AG04450 (cell line): ENCODE measurements around the gene ITGAE. TPM values are rescaled to one million over a fixed set of nuclear protein-coding genes. Genes with fewer than 3 reads are reported as not detected.
A peak's percentile ranks its signal among the peaks of the same experiment; 100 is the strongest.

Experiments used
- CTCF ChIA-PET: fragments of 300-600, 350-600 bp; formaldehyde crosslinking; extraction: SDS; loops from one replicate; lab custom pipeline; 2022; ENCODE audit warnings: antibody characterized with exemption, inconsistent platforms; lab: Charles Lee
- POLR2A ChIA-PET: fragments of 350-600 bp; formaldehyde crosslinking; extraction: SDS; loops from one replicate; lab custom pipeline; 2021; ENCODE audit warnings: antibody characterized with exemption, inconsistent platforms; lab: Yijun Ruan, JAX
- DNase-seq: peaks from one replicate; pipeline ENCODE4 v3.0.0-alpha.2; 2011; ENCODE audit warnings: low read depth, low spot score
- H3K27ac ChIP-seq: one replicate; pipeline ENCODE4 v1.5.1; 2012; ENCODE audit warnings: low read depth, low read length, control low read depth
- H3K27me3 ChIP-seq: one replicate; pipeline ENCODE4 v1.6.0; 2012; ENCODE audit warnings: low read length; ENCODE audit not compliant: control insufficient read depth, insufficient read depth
- H3K4me3 ChIP-seq: 2 replicates; pipeline ENCODE4 v1.5.1; 2011; ENCODE audit warnings: mild to moderate bottlenecking, low read depth, low read length, control low read depth
- H3K9me3 ChIP-seq: 2 replicates; pipeline ENCODE4 v1.5.1; 2012; ENCODE audit warnings: low read length; ENCODE audit not compliant: control insufficient read depth, insufficient read depth
- polyA minus RNA-seq: library from RNA; depleted of rRNA, polyadenylated mRNA; stranded (reverse); fragments of >200 nt; gene quantifications from 2 replicates; pipeline ENCODE4 v1.2.3, GENCODE V29; 2011; rRNA and poly(A)+ RNA removed
- polyA plus RNA-seq: library from polyadenylated mRNA; depleted of rRNA; stranded (reverse); fragments of >200 nt; gene quantifications from 2 replicates; pipeline ENCODE4 v1.2.3, GENCODE V29; 2011; rRNA removed
- TF ChIP-seq, protein P1 (sequence below): IDR thresholded peaks from 2 replicates; pipeline ENCODE4 v1.5.1; 2011; ENCODE audit warnings: low read depth, low read length, control low read depth, inconsistent platforms

Gene ITGAE, protein sequence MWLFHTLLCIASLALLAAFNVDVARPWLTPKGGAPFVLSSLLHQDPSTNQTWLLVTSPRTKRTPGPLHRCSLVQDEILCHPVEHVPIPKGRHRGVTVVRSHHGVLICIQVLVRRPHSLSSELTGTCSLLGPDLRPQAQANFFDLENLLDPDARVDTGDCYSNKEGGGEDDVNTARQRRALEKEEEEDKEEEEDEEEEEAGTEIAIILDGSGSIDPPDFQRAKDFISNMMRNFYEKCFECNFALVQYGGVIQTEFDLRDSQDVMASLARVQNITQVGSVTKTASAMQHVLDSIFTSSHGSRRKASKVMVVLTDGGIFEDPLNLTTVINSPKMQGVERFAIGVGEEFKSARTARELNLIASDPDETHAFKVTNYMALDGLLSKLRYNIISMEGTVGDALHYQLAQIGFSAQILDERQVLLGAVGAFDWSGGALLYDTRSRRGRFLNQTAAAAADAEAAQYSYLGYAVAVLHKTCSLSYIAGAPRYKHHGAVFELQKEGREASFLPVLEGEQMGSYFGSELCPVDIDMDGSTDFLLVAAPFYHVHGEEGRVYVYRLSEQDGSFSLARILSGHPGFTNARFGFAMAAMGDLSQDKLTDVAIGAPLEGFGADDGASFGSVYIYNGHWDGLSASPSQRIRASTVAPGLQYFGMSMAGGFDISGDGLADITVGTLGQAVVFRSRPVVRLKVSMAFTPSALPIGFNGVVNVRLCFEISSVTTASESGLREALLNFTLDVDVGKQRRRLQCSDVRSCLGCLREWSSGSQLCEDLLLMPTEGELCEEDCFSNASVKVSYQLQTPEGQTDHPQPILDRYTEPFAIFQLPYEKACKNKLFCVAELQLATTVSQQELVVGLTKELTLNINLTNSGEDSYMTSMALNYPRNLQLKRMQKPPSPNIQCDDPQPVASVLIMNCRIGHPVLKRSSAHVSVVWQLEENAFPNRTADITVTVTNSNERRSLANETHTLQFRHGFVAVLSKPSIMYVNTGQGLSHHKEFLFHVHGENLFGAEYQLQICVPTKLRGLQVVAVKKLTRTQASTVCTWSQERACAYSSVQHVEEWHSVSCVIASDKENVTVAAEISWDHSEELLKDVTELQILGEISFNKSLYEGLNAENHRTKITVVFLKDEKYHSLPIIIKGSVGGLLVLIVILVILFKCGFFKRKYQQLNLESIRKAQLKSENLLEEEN
- polyA plus RNA-seq, result 76.7 and 98.1 TPM in 2 replicates
- polyA minus RNA-seq, result 3.8 and 9.0 TPM in 2 replicates

DNA sequence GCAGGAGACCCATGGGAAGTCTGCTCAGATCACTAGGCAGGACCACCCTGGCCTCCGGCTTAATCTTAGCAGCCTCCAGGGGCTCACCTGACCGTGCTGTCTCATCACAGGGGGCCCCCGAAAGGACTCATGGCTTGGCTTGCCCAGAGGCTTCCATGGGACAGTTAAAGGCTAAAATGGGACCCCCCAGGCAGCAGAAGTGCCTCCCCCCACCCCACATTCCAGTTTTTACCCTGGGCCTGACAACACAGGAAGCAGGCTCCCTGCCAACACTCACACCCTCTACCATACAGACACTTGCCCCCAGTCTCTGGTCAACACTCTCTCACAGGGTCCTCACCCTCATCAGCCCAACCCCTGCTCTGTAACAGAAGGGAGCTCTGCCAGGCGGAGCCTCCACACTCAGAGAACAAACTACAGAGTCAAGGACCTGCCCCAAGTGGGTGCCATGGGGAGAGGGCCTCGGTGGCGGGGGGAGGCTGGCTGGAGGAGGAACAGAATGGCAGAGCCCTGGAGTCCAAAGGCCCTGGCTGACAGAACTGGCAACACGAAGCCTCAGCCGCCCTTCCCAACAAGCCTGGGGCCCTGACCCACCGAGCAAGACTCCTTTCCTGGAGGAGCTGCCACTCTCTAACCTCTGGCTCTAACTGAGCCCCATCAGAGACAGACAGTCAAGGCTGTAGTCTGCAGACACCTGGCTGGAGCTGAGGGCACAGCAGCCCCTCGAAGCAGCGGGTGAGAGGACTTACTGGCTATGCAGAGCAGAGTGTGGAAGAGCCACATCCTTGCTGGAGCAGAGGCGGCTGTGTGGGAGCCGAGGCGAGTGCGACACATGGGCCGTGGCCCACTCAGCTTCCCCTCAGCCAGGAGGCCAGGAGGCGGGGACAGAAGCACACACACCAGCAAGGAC lies at the start of gene ITGAE:
ITGAE (minus strand) TSS at position 827 of the 910 bp plus-strand sequence; CDS start at position 783, 44 bp downstream.
- ChIA-PET POLR2A (interaction anchor here (0.5 to 1.1 kb wide), 3 partner anchors 17 to 63 kb away, joined by 3 to 5 read pairs (median 3); no protein-coding TSS in a partner anchor), CTCF (interaction anchor here (0.9 to 1.1 kb wide), 2 partner anchors 46 to 63 kb away, joined by 3 to 4 read pairs; no protein-coding TSS in a partner anchor)
- TF ChIP-seq, protein P1, sequence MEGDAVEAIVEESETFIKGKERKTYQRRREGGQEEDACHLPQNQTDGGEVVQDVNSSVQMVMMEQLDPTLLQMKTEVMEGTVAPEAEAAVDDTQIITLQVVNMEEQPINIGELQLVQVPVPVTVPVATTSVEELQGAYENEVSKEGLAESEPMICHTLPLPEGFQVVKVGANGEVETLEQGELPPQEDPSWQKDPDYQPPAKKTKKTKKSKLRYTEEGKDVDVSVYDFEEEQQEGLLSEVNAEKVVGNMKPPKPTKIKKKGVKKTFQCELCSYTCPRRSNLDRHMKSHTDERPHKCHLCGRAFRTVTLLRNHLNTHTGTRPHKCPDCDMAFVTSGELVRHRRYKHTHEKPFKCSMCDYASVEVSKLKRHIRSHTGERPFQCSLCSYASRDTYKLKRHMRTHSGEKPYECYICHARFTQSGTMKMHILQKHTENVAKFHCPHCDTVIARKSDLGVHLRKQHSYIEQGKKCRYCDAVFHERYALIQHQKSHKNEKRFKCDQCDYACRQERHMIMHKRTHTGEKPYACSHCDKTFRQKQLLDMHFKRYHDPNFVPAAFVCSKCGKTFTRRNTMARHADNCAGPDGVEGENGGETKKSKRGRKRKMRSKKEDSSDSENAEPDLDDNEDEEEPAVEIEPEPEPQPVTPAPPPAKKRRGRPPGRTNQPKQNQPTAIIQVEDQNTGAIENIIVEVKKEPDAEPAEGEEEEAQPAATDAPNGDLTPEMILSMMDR, result no peak
- Histone ChIP-seq H3K27me3 (no peaks in the 10 kb centered on the region), H3K9me3 (no peaks in the 10 kb centered on the region; the same call in 1 of the 2 replicates), H3K27ac (peak within 1 kb of the TSS; percentile 99), H3K4me3 (no peak within 1 kb of the TSS)
- no peak for DNase-seq

DNA sequence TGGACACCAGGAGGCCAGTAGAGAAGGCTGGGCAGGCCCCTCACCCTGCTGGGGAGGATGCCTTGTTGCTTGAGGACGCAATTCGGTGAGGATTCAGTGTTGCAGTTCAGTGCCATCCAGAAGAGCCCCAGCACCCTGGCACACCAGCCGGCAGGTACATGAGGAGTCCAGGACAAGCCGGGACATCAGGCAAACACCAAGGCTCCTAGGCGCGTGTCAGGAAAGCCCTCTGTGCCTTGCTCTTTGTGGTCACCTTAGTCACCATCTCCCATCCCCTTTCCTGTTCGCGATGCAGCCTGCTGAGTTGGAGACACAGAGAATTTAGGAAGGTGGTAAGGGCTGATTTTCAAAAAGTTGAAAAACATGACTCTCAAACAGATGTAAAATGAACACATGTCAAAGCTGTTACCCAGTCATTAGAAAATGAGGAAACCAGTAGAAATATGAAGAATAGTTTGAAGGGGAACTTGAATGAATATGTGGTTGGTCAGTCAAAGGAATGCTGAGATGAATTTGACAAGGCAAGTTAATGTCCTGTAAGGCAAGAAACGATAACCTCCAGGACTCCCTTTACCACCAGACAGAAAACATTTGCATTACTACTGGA lies 47.3 kb upstream of the ITGAE start:
- Histone ChIP-seq H3K4me3 (no peak overlapping the region), H3K27me3 (peaks cover 5% of the 10 kb centered on the region), H3K9me3 (peaks cover 4% of the 10 kb centered on the region; the same call in 1 of the 2 replicates), H3K27ac (no peak overlapping the region)
- CTCF ChIA-PET, result interaction anchor here (0.8 to 6.1 kb wide), 4 partner anchors 15 to 114 kb away, joined by 3 to 109 read pairs (median 4); no protein-coding TSS in a partner anchor
- TF ChIP-seq, protein P1, result no peak
- POLR2A ChIA-PET, result no interaction called here
- DNase-seq, result no peak

DNA sequence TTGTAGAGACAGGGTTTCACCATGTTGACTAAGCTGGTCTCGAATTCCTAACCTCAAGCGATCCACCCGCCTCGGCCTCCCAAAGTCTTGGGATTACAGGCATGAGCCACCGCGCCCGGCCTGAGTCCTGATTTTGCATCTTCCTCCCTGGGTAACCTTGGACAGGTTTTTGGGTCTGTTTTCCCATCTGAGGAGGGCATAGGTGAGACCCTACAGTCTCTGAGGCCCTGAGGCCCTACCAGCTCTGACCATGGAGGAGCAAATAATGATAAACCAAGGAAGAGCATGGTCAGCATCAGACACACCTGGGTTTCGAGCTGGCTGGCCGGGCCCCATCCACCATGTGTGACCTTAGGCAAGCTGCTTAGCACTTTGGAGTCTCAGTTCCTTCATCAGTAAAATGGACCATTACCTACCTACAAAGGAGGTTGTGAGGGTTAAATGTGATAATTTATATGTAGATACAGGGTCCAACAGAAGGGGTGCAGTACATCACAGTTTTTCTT lies 46.2 kb upstream of the ITGAE start:
- Histone ChIP-seq H3K27me3 (peaks cover 5% of the 10 kb centered on the region), H3K9me3 (peaks cover 4% of the 10 kb centered on the region; the same call in 1 of the 2 replicates), H3K27ac (no peak overlapping the region), H3K4me3 (no peak overlapping the region)
- TF ChIP-seq, protein P1, result no peak
- CTCF ChIA-PET, result interaction anchor here (0.6 to 6.1 kb wide), 16 partner anchors 10 to 406 kb away, joined by 3 to 109 read pairs (median 7); no protein-coding TSS in a partner anchor
- no peak for DNase-seq
- POLR2A ChIA-PET, result interaction anchor here (0.6 kb wide), 1 partner anchor 161 kb away, joined by 9 read pairs; no protein-coding TSS in a partner anchor
